PC-9 (cell line): ENCODE measurements around the gene BPI. TPM values are rescaled to one million over a fixed set of nuclear protein-coding genes. Genes with fewer than 3 reads are reported as not detected.

ENCODE experiments used
- BruUV-seq: library from RNA; stranded (reverse); fragments of 400-500 nt; replicated peaks from 2 replicates; lab custom pipeline; 2021; lab: Mats Ljungman, UMichigan
- CTCF ChIA-PET: fragments of 300-600 bp; sonication (Branson Sonifier 250); formaldehyde crosslinking; loops from one replicate; lab custom pipeline; 2022; ENCODE audit warnings: antibody characterized with exemption; lab: Charles Lee
- POLR2A ChIA-PET: fragments of 300-600 bp; sonication (Branson Sonifier 250); formaldehyde crosslinking; loops from one replicate; lab custom pipeline; 2022; ENCODE audit warnings: antibody characterized with exemption; ENCODE audit not compliant: unreplicated experiment; lab: Charles Lee
- DNase-seq, 2 experiments: peaks; one replicate each; pipeline versions ENCODE4 v3.0.0 to v3.0.0-alpha.2; 2015 to 2022; ENCODE audit warnings: mixed read lengths in 1 of 2
- H2AFZ ChIP-seq: fragments of 200-600 bp; sonication (generic); 2 replicates; pipeline ENCODE4 v1.8.1; 2017; ENCODE audit warnings: antibody characterized with exemption
- H3F3A ChIP-seq: fragments of 200-600 bp; sonication (generic); 2 replicates; pipeline ENCODE4 v1.8.1; 2017; ENCODE audit warnings: antibody characterized with exemption, mild to moderate bottlenecking, low read depth; ENCODE audit not compliant: insufficient read depth
- H3K27ac ChIP-seq: fragments of 200-600 bp; sonication (generic); 2 replicates; pipeline ENCODE4 v1.6.1; 2016; ENCODE audit warnings: mixed run types
- H3K27me3 ChIP-seq: fragments of 200-600 bp; sonication (generic); 2 replicates; pipeline ENCODE4 v1.6.1; 2016; ENCODE audit warnings: low read depth, mixed run types; ENCODE audit not compliant: insufficient read depth
- H3K36me3 ChIP-seq: fragments of 200-600 bp; sonication (generic); 2 replicates; pipeline ENCODE4 v1.6.1; 2016; ENCODE audit warnings: low read depth, mixed run types
- H3K4me1 ChIP-seq: fragments of 200-600 bp; sonication (generic); replicated peaks from 2 replicates; pipeline ENCODE4 v1.6.1; 2016; ENCODE audit warnings: mixed run types; ENCODE audit not compliant: insufficient read depth
- H3K4me2 ChIP-seq: fragments of 200-600 bp; sonication (generic); 2 replicates; pipeline ENCODE4 v1.6.1; 2017; ENCODE audit warnings: mixed run types
- H3K4me3 ChIP-seq: fragments of 200-600 bp; sonication (generic); 2 replicates; pipeline ENCODE4 v1.6.1; 2016; ENCODE audit warnings: mixed run types
- H3K79me2 ChIP-seq: fragments of 200-600 bp; sonication (generic); 2 replicates; pipeline ENCODE4 v1.6.1; 2017; ENCODE audit warnings: low read depth, mixed run types
- H3K9me2 ChIP-seq: fragments of 200-600 bp; sonication (generic); 2 replicates; pipeline ENCODE4 v1.8.1; 2017; ENCODE audit warnings: mild to moderate bottlenecking; ENCODE audit not compliant: insufficient read depth
- H3K9me3 ChIP-seq: fragments of 200-600 bp; sonication (generic); 2 replicates; pipeline ENCODE4 v1.8.1; 2016; ENCODE audit warnings: low read depth; ENCODE audit not compliant: insufficient read depth
- H4K20me1 ChIP-seq: fragments of 200-600 bp; sonication (generic); 2 replicates; pipeline ENCODE4 v1.8.1; 2017; ENCODE audit not compliant: insufficient read depth
- CTCF ChIP-seq: fragments of 200-600 bp; sonication (generic); conservative IDR thresholded peaks from 2 replicates; pipeline ENCODE4 v1.6.1; 2017; ENCODE audit warnings: mixed run types, antibody characterized with exemption, mild to moderate bottlenecking, moderate library complexity
- EZH2 ChIP-seq: fragments of 200-600 bp; sonication (generic); IDR thresholded peaks from 2 replicates; pipeline ENCODE4 v1.8.0; 2017; ENCODE audit warnings: antibody characterized with exemption, low read depth
- intact Hi-C: fragments of 100-400 bp; cut with micrococcal nuclease; formaldehyde crosslinking; loops from one replicate; pipeline ENCODE4 v1.10.0; 2022; ENCODE audit not compliant: unreplicated experiment
- total RNA-seq: library from RNA; stranded (reverse); gene quantifications from 2 replicates; pipeline ENCODE4 v1.2.3, GENCODE V29; 2021

The BPI gene
- total RNA-seq, 1 experiment from 2014 or later = not detected

GRCh38 chr20:38331814-38332213, 27.9 kb downstream of the BPI start:
- no peaks in the 10 kb centered on the region for H3K9me3 ChIP-seq
- no peaks in the 10 kb centered on the region for H3K36me3 ChIP-seq
- no peak overlapping the region for H3K4me3 ChIP-seq
- H3K4me2 ChIP-seq = no peak overlapping the region
- ChIA-PET POLR2A (no interaction called here), CTCF (interaction anchor here (0.6 kb wide), 2 partner anchors 375 to 555 kb away, joined by 3 to 7 read pairs; no protein-coding TSS in a partner anchor)
- no TSS peak for BruUV-seq
- no peak overlapping the region for H3K27ac ChIP-seq
- H3K27me3 ChIP-seq = peaks cover 76% of the 10 kb centered on the region
- TF ChIP-seq CTCF = no peak
- TF ChIP-seq EZH2 = no peak
- no peaks in the 10 kb centered on the region for H3K9me2 ChIP-seq
- no peaks in the 10 kb centered on the region for H3F3A ChIP-seq
- H4K20me1 ChIP-seq = no peaks in the 10 kb centered on the region
- no peaks in the 10 kb centered on the region for H3K4me1 ChIP-seq
- DNase-seq = no peak
- no peaks in the 10 kb centered on the region for H3K79me2 ChIP-seq
- intact Hi-C loops = loop anchor here (10.0 kb wide), 1 partner anchor 403 kb away; no protein-coding TSS in a partner anchor
- H2AFZ ChIP-seq = no peak overlapping the region

- ChIA-PET POLR2A (no interaction called here), CTCF (no interaction called here)
- intact Hi-C loops = loop anchor here (10.0 kb wide), 1 partner anchor 401 kb away; no protein-coding TSS in a partner anchor
- Histone ChIP-seq H3K4me1 (no peaks in the 10 kb centered on the region), H3K9me3 (peaks cover 10% of the 10 kb centered on the region; the same call in 1 of the 2 replicates), H3K27me3 (peaks cover 66% of the 10 kb centered on the region), H2AFZ (no peak overlapping the region), H3K4me2 (no peak overlapping the region), H3K36me3 (no peaks in the 10 kb centered on the region), H3K4me3 (no peak overlapping the region), H3K27ac (no peak overlapping the region), H3K9me2 (no peaks in the 10 kb centered on the region), H3F3A (no peaks in the 10 kb centered on the region), H4K20me1 (no peaks in the 10 kb centered on the region), H3K79me2 (no peaks in the 10 kb centered on the region)
- DNase-seq = no peak
- BruUV-seq = no TSS peak
- TF ChIP-seq CTCF (no peak), EZH2 (no peak)
These were observed 30.1 kb downstream of the BPI start for GRCh38 chr20:38334016-38334415.

- no peaks in the 10 kb centered on the region for H3F3A ChIP-seq
- H3K9me3 ChIP-seq = peaks cover 10% of the 10 kb centered on the region; the same call in 1 of the 2 replicates
- no peak overlapping the region for H3K4me3 ChIP-seq
- H3K4me1 ChIP-seq = no peaks in the 10 kb centered on the region
- no peak for DNase-seq
- intact Hi-C loops = loop anchor here (1.0 to 10.0 kb wide), 5 partner anchors 72 to 711 kb away; no protein-coding TSS in a partner anchor
- H3K27me3 ChIP-seq = peaks cover 49% of the 10 kb centered on the region
- ChIA-PET POLR2A (interaction anchor here (0.7 kb wide), 1 partner anchor 97 kb away, joined by 5 read pairs; no protein-coding TSS in a partner anchor), CTCF (interaction anchor here (0.7 kb wide), 1 partner anchor 739 kb away, joined by 5 read pairs; no protein-coding TSS in a partner anchor)
- no peak overlapping the region for H3K27ac ChIP-seq
- no peak overlapping the region for H2AFZ ChIP-seq
- TF ChIP-seq CTCF = no peak
- no peak for TF ChIP-seq EZH2
- H3K4me2 ChIP-seq = no peak overlapping the region
- no peaks in the 10 kb centered on the region for H3K79me2 ChIP-seq
- no peaks in the 10 kb centered on the region for H4K20me1 ChIP-seq
- BruUV-seq = no TSS peak
- H3K9me2 ChIP-seq = no peaks in the 10 kb centered on the region
- H3K36me3 ChIP-seq = no peaks in the 10 kb centered on the region
These were observed 32.8 kb downstream of the BPI start for GRCh38 chr20:38336726-38337125.
